SU-DHL-6 (cell line): ENCODE data around the gene KLB.

Source experiments
- H2AFZ ChIP-seq: fragments of 200-600 bp; sonication (generic); 2 replicates; pipeline ENCODE4 v1.6.1; 2014; ENCODE audit warnings: low read depth, mild to moderate bottlenecking, moderate library complexity, mixed read lengths, antibody characterized with exemption, low read length; ENCODE audit not compliant: severe bottlenecking
- H3F3A ChIP-seq: fragments of 200-600 bp; shearing (Covaris generic); 2 replicates; pipeline ENCODE4 v1.6.0; 2016; ENCODE audit warnings: antibody characterized with exemption, mild to moderate bottlenecking; ENCODE audit not compliant: insufficient read depth
- H3K27ac ChIP-seq: fragments of 200-600 bp; sonication (generic); 2 replicates; pipeline ENCODE4 v1.5.1; 2016; ENCODE audit warnings: low read depth, mild to moderate bottlenecking, low read length, moderate library complexity, mixed read lengths
- H3K27me3 ChIP-seq: fragments of 200-600 bp; sonication (generic), shearing (Covaris generic); 2 replicates; pipeline ENCODE4 v1.6.0; 2014; ENCODE audit warnings: mild to moderate bottlenecking, low read length
- H3K36me3 ChIP-seq: fragments of 200-600 bp; sonication (generic); 2 replicates; pipeline ENCODE4 v1.6.1; 2014; ENCODE audit warnings: mild to moderate bottlenecking, low read length, mixed read lengths
- H3K4me2 ChIP-seq: fragments of 300-600, 200-600 bp; shearing (Covaris generic), sonication (generic); 2 replicates; pipeline ENCODE4 v1.6.0; 2014; ENCODE audit warnings: low read length, low read depth, mild to moderate bottlenecking; ENCODE audit not compliant: poor library complexity, severe bottlenecking
- H3K4me3 ChIP-seq: fragments of 200-600 bp; sonication (generic); 2 replicates; pipeline ENCODE4 v1.5.1; 2014; ENCODE audit warnings: antibody characterized with exemption, low read length, mild to moderate bottlenecking, mixed read lengths; ENCODE audit not compliant: insufficient read depth, poor library complexity, severe bottlenecking
- H3K79me2 ChIP-seq: fragments of 200-600 bp; sonication (generic); 2 replicates; pipeline ENCODE4 v1.6.1; 2014; ENCODE audit warnings: mild to moderate bottlenecking, low read length, moderate library complexity; ENCODE audit not compliant: insufficient read depth
- H3K9ac ChIP-seq: fragments of 200-600 bp; sonication (generic); 2 replicates; pipeline ENCODE4 v1.7.0; 2014; ENCODE audit warnings: mild to moderate bottlenecking, low read length
- H3K9me2 ChIP-seq: fragments of 200-600 bp; sonication (generic); replicated peaks from 2 replicates; pipeline ENCODE4 v1.6.1; 2014; ENCODE audit warnings: low read length; ENCODE audit not compliant: insufficient read depth
- H3K9me3 ChIP-seq: fragments of 200-600 bp; sonication (generic); 2 replicates; pipeline ENCODE4 v1.6.1; 2014; ENCODE audit warnings: low read length, mixed read lengths; ENCODE audit not compliant: insufficient read depth
- H4K20me1 ChIP-seq: fragments of 200-600 bp; sonication (generic); 2 replicates; pipeline ENCODE4 v1.6.1; 2014; ENCODE audit warnings: low read depth, mild to moderate bottlenecking, antibody characterized with exemption, low read length, moderate library complexity, mixed read lengths
- CTCF ChIP-seq: fragments of 200-600 bp; sonication (generic); IDR thresholded peaks from one replicate; pipeline ENCODE4 v1.5.1; 2017; ENCODE audit warnings: antibody characterized with exemption, mild to moderate bottlenecking, low read length, moderate library complexity; ENCODE audit not compliant: insufficient read depth, poor library complexity, severe bottlenecking
- EZH2phosphoT487 ChIP-seq: fragments of 200-600 bp; sonication (generic), shearing (Covaris generic); conservative IDR thresholded peaks from 2 replicates; pipeline ENCODE4 v1.6.1; 2018; ENCODE audit warnings: mild to moderate bottlenecking, antibody characterized with exemption, low read length, moderate library complexity, mixed read lengths

The KLB gene

GRCh38 chr4:39490322-39490721, 83.6 kb downstream of the KLB start:
- Histone ChIP-seq H2AFZ (no peak overlapping the region), H3K9me2 (no peaks in the 10 kb centered on the region), H3K27me3 (no peaks in the 10 kb centered on the region), H3K36me3 (no peaks in the 10 kb centered on the region), H3F3A (no peaks in the 10 kb centered on the region), H3K9me3 (no peaks in the 10 kb centered on the region), H3K4me3 (no peak overlapping the region), H4K20me1 (no peaks in the 10 kb centered on the region), H3K4me2 (no peak overlapping the region), H3K79me2 (no peaks in the 10 kb centered on the region), H3K9ac (no peak overlapping the region), H3K27ac (no peak overlapping the region)
- TF ChIP-seq CTCF, result no peak
- TF ChIP-seq EZH2phosphoT487, result no peak

- no peak for TF ChIP-seq CTCF
- TF ChIP-seq EZH2phosphoT487, result no peak
- Histone ChIP-seq H3K27me3 (no peaks in the 10 kb centered on the region), H3K36me3 (peaks cover 2% of the 10 kb centered on the region; the same call in 1 of the 2 replicates), H3F3A (no peaks in the 10 kb centered on the region), H3K4me2 (no peak overlapping the region), H2AFZ (no peak overlapping the region), H3K9me3 (no peaks in the 10 kb centered on the region), H3K27ac (no peak overlapping the region), H3K4me3 (no peak overlapping the region), H3K9me2 (no peaks in the 10 kb centered on the region), H3K79me2 (no peaks in the 10 kb centered on the region), H4K20me1 (no peaks in the 10 kb centered on the region), H3K9ac (no peak overlapping the region)
Observed at GRCh38 chr4:39494354-39494753, 87.6 kb downstream of the KLB start.

- Histone ChIP-seq H3K9ac (no peak overlapping the region), H3K27me3 (no peaks in the 10 kb centered on the region), H3K36me3 (peaks cover 2% of the 10 kb centered on the region; the same call in 1 of the 2 replicates), H3K4me2 (no peak overlapping the region), H2AFZ (no peak overlapping the region), H3K27ac (no peak overlapping the region), H3K4me3 (no peak overlapping the region), H3F3A (no peaks in the 10 kb centered on the region), H4K20me1 (no peaks in the 10 kb centered on the region), H3K9me3 (no peaks in the 10 kb centered on the region), H3K9me2 (no peaks in the 10 kb centered on the region), H3K79me2 (no peaks in the 10 kb centered on the region)
- TF ChIP-seq EZH2phosphoT487, result no peak
- no peak for TF ChIP-seq CTCF
Observed at GRCh38 chr4:39495446-39496213, 88.9 kb downstream of the KLB start.
